ENCODE data around the gene C9orf78. TPM values are rescaled to one million over a fixed set of nuclear protein-coding genes. Genes with fewer than 3 reads are reported as not detected.

Gene C9orf78
- total RNA-seq, 1 experiment from 2014 or later = 36.4 TPM

- Mint-ChIP-seq H3K27me3 (ENCODE audit: low read depth) (no peaks in the 10 kb centered on the region), H3K4me1 (peaks cover under 1% of the 10 kb centered on the region; the same call in 1 of the 2 replicates), H3K27ac (no peak overlapping the region), H3K4me3 (no peak overlapping the region), H3K9me3 (no peaks in the 10 kb centered on the region), H3K36me3 (peaks cover 33% of the 10 kb centered on the region)
- ChIA-PET POLR2A (no interaction called here), CTCF (no interaction called here)
- DNase-seq (ENCODE audit: low spot score) = no peak
- no peak for ATAC-seq
- no peak for TF ChIP-seq SMAD3 (CRISPR knock-in tag; IDR thresholded peaks at IDR 0.05; ENCODE audit: borderline replicate concordance)
- TF ChIP-seq E2F4 (CRISPR knock-in tag; IDR thresholded peaks at IDR 0.05; ENCODE audit: borderline replicate concordance, low read depth) = no peak
- no peak for TF ChIP-seq FOXP1 (CRISPR knock-in tag; IDR thresholded peaks at IDR 0.05; ENCODE audit: borderline replicate concordance)
- no peak for TF ChIP-seq NR3C1 (CRISPR knock-in tag; conservative IDR thresholded peaks at IDR 0.05; ENCODE audit: low read depth)
- TF ChIP-seq ATF6 (CRISPR knock-in tag; IDR thresholded peaks at IDR 0.05) = no peak
- TF ChIP-seq CREM (CRISPR knock-in tag; IDR thresholded peaks at IDR 0.05) = no peak
- no peak for TF ChIP-seq USF2 (CRISPR knock-in tag; IDR thresholded peaks at IDR 0.05)
- no peak for TF ChIP-seq JAZF1 (CRISPR knock-in tag; IDR thresholded peaks at IDR 0.05)
- TF ChIP-seq CTCF (IDR thresholded peaks at IDR 0.05) = no peak
- no peak for TF ChIP-seq ERG (CRISPR knock-in tag; IDR thresholded peaks at IDR 0.05)
- no peak for TF ChIP-seq ZNF512 (CRISPR knock-in tag; IDR thresholded peaks at IDR 0.05; ENCODE audit: borderline replicate concordance)
- TF ChIP-seq HMGXB4 (CRISPR knock-in tag; IDR thresholded peaks at IDR 0.05) = no peak
- no peak for TF ChIP-seq AFF4 (CRISPR knock-in tag; IDR thresholded peaks at IDR 0.05; ENCODE audit: borderline replicate concordance)
Measured at GRCh38 chr9:129828051-129828450, 7.0 kb downstream of the C9orf78 start.
